MV-4-11 (cell line): ENCODE data around the gene CCNB1.
"Not testable (repeated sequence)": the region's sequence is repeated elsewhere in the genome, so short reads cannot be mapped to it uniquely, and the experiment has no call there.

Source experiments
- DNase-seq: peaks from one replicate; lab custom pipeline; 2025; lab: John Stamatoyannopoulos, UW

CCNB1 gene

GRCh38 chr5:69166686-69167492 is at the start of gene CCNB1:
CCNB1 (plus strand) TSS chr5:69167150; CDS start chr5:69167263, 113 bp downstream.
- peak; percentile 97 for DNase-seq

GRCh38 chr5:69129413-69129812 is 37.5 kb upstream of the CCNB1 start:
- no peak for DNase-seq

GRCh38 chr5:69130241-69130640 is 36.7 kb upstream of the CCNB1 start:
- no peak for DNase-seq

GRCh38 chr5:69131304-69131703 is 35.6 kb upstream of the CCNB1 start:
- no peak for DNase-seq

GRCh38 chr5:69134126-69134525 is 32.8 kb upstream of the CCNB1 start:
- DNase-seq: peak; percentile 22

- peak; percentile 90 for DNase-seq
Observed at GRCh38 chr5:69136293-69136692, 30.7 kb upstream of the CCNB1 start.

- not testable (repeated sequence) for DNase-seq
Observed at GRCh38 chr5:69137208-69137607, 29.7 kb upstream of the CCNB1 start.

GRCh38 chr5:69137807-69138206 is 29.1 kb upstream of the CCNB1 start:
- no peak for DNase-seq

GRCh38 chr5:69138766-69139165 is 28.2 kb upstream of the CCNB1 start:
- DNase-seq: no peak

GRCh38 chr5:69140239-69140638 is 26.7 kb upstream of the CCNB1 start:
- DNase-seq: not testable (repeated sequence)

GRCh38 chr5:69140827-69141226 is 26.1 kb upstream of the CCNB1 start:
- no peak for DNase-seq

- not testable (repeated sequence) for DNase-seq
Observed at GRCh38 chr5:69148576-69148975, 18.4 kb upstream of the CCNB1 start.

GRCh38 chr5:69148981-69149675 is 17.8 kb upstream of the CCNB1 start:
- DNase-seq: no peak

- DNase-seq: no peak
Observed at GRCh38 chr5:69149676-69150010, 17.3 kb upstream of the CCNB1 start.

GRCh38 chr5:69152731-69153130 is 14.2 kb upstream of the CCNB1 start:
- DNase-seq: peak; percentile 93

- DNase-seq: no peak
Observed at GRCh38 chr5:69156456-69156855, 10.5 kb upstream of the CCNB1 start.

- DNase-seq: no peak
Observed at GRCh38 chr5:69158039-69158438, 8.9 kb upstream of the CCNB1 start.

- no peak for DNase-seq
Observed at GRCh38 chr5:69160651-69161050, 6.3 kb upstream of the CCNB1 start.

- no peak for DNase-seq
Observed at GRCh38 chr5:69167493-69167855, 524 bp downstream of the CCNB1 start.

GRCh38 chr5:69167929-69168328 is 979 bp downstream of the CCNB1 start:
- no peak for DNase-seq

- DNase-seq: peak; percentile 27
Observed at GRCh38 chr5:69170495-69170894, 3.5 kb downstream of the CCNB1 start.

- DNase-seq: no peak
Observed at GRCh38 chr5:69170969-69171368, 4.0 kb downstream of the CCNB1 start.

GRCh38 chr5:69181659-69182293 is 14.8 kb downstream of the CCNB1 start:
- not testable (repeated sequence) for DNase-seq
